Neural progenitor cell (in vitro differentiated cells): ENCODE results near the gene FAF1.

Experiments
- EZH2 ChIP-seq: fragments of 200-600 bp; sonication (generic); IDR thresholded peaks from 2 replicates; pipeline ENCODE4 v1.6.1; 2017; ENCODE audit warnings: antibody characterized with exemption, mild to moderate bottlenecking, moderate library complexity
- EZH2phosphoT487 ChIP-seq: fragments of 200-600 bp; sonication (generic); IDR thresholded peaks from 2 replicates; pipeline ENCODE4 v1.6.1; 2017; ENCODE audit warnings: antibody characterized with exemption
- TF ChIP-seq, protein P1 (sequence below): fragments of 200-600 bp; sonication (generic); IDR thresholded peaks from 2 replicates; pipeline ENCODE4 v1.5.1; 2017; ENCODE audit warnings: antibody characterized with exemption, mild to moderate bottlenecking

- TF ChIP-seq, protein P1, sequence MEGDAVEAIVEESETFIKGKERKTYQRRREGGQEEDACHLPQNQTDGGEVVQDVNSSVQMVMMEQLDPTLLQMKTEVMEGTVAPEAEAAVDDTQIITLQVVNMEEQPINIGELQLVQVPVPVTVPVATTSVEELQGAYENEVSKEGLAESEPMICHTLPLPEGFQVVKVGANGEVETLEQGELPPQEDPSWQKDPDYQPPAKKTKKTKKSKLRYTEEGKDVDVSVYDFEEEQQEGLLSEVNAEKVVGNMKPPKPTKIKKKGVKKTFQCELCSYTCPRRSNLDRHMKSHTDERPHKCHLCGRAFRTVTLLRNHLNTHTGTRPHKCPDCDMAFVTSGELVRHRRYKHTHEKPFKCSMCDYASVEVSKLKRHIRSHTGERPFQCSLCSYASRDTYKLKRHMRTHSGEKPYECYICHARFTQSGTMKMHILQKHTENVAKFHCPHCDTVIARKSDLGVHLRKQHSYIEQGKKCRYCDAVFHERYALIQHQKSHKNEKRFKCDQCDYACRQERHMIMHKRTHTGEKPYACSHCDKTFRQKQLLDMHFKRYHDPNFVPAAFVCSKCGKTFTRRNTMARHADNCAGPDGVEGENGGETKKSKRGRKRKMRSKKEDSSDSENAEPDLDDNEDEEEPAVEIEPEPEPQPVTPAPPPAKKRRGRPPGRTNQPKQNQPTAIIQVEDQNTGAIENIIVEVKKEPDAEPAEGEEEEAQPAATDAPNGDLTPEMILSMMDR: peak; percentile 55
- TF ChIP-seq EZH2 (no peak), EZH2phosphoT487 (no peak)
These were observed 209.9 kb downstream of the FAF1 start for GRCh38 chr1:50750021-50750619.
